HCT116 (cell line): Measurements from ENCODE around the gene SLC35F3. TPM values are rescaled to one million over a fixed set of nuclear protein-coding genes. Genes with fewer than 3 reads are reported as not detected.

Experiments used
- ATAC-seq: fragments of 200-7000 bp; cut with Tn5 transposase; 2 replicates; pipeline ENCODE4 v1.9.1; 2020; ENCODE audit warnings: mild to moderate bottlenecking, moderate library complexity
- BruUV-seq: library from RNA; stranded (reverse); fragments of 400-500 nt; replicated peaks from 2 replicates; lab custom pipeline; 2021; lab: Mats Ljungman, UMichigan
- CTCF ChIA-PET: fragments of 300-600 bp; sonication (Branson Sonifier 250); formaldehyde crosslinking; loops from one replicate; lab custom pipeline; 2021; ENCODE audit warnings: antibody characterized with exemption; lab: Charles Lee
- POLR2A ChIA-PET: fragments of 300-600, 350-600 bp; sonication (Branson Sonifier 250); formaldehyde crosslinking; loops from one replicate; lab custom pipeline; 2021; ENCODE audit warnings: antibody characterized with exemption; lab: Charles Lee
- RAD21 ChIA-PET, 2 experiments: fragments of 300-600 bp; sonication (Branson Sonifier 250); formaldehyde crosslinking; loops; one replicate each; lab custom pipeline; 2023; ENCODE audit warnings: low total read pairs in 2 of 2; ENCODE audit not compliant: uncharacterized antibody in 2 of 2, unreplicated experiment in 2 of 2, low non-redundant PET in 1 of 2; lab: Charles Lee
- DNase-seq: peaks from one replicate; pipeline ENCODE4 v3.0.0-alpha.2; 2010; ENCODE audit warnings: low read depth, low spot score
- H2AFZ ChIP-seq: fragments of 200-600 bp; shearing (Covaris generic), sonication (generic); 2 replicates; pipeline ENCODE4 v1.6.1; 2017; ENCODE audit warnings: low read depth, mixed run types, mixed read lengths, antibody characterized with exemption, low read length; ENCODE audit not compliant: poor library complexity, severe bottlenecking
- H3K27ac ChIP-seq: 2 replicates; pipeline ENCODE4 v1.5.1; 2012; ENCODE audit warnings: low read depth, low read length
- H3K27me3 ChIP-seq: fragments of 200-600 bp; sonication (generic); 2 replicates; pipeline ENCODE4 v1.6.1; 2016; ENCODE audit warnings: mixed run types, low read length, mixed read lengths; ENCODE audit not compliant: insufficient read depth
- H3K36me3 ChIP-seq, 2 experiments: fragments of 200-500 bp in 1 of 2; fragments of 200-600 bp in 1 of 2; sonication (Bioruptor generic) in 1 of 2; sonication (generic) in 1 of 2; 2 replicates each; pipeline versions ENCODE4 v1.5.1 to v1.6.1; 2014 to 2016; ENCODE audit warnings: low read length in 2 of 2, inconsistent platforms in 1 of 2, mixed read lengths in 1 of 2, mixed run types in 1 of 2; ENCODE audit not compliant: insufficient read depth in 2 of 2, control insufficient read depth in 1 of 2
- H3K4me1 ChIP-seq, 2 experiments: fragments of 200-600 bp in 1 of 2; sonication (generic) in 1 of 2; 2 replicates each; pipeline versions ENCODE4 v1.5.1 to v1.6.1; 2012 to 2017; ENCODE audit warnings: low read length in 2 of 2, inconsistent platforms in 1 of 2, mild to moderate bottlenecking in 1 of 2, mixed read lengths in 1 of 2, mixed run types in 1 of 2, moderate library complexity in 1 of 2; ENCODE audit not compliant: insufficient read depth in 2 of 2, control insufficient read depth in 1 of 2
- H3K4me2 ChIP-seq: fragments of 200-600 bp; sonication (generic); 2 replicates; pipeline ENCODE4 v1.6.1; 2017; ENCODE audit warnings: mixed run types, low read length, mixed read lengths
- H3K4me3 ChIP-seq, 2 experiments: fragments of 200-600 bp in 1 of 2; sonication (generic) in 1 of 2; replicated peaks in 1 of 2; 2 replicates each; pipeline ENCODE4 v1.5.1; 2011 to 2016; ENCODE audit warnings: low read length in 2 of 2, control low read depth in 1 of 2, low read depth in 1 of 2, mild to moderate bottlenecking in 1 of 2, mixed read lengths in 1 of 2, mixed run types in 1 of 2
- H3K79me2 ChIP-seq: fragments of 200-600 bp; sonication (generic); 2 replicates; pipeline ENCODE4 v1.6.1; 2017; ENCODE audit warnings: mild to moderate bottlenecking, mixed run types, low read length, moderate library complexity, mixed read lengths; ENCODE audit not compliant: insufficient read depth
- H3K9ac ChIP-seq: fragments of 200-600 bp; sonication (generic); 2 replicates; pipeline ENCODE4 v1.6.1; 2016; ENCODE audit warnings: low read length, mixed read lengths
- H3K9me2 ChIP-seq: fragments of 200-600 bp; sonication (generic), shearing (Covaris generic); 2 replicates; pipeline ENCODE4 v1.6.1; 2017; ENCODE audit warnings: mixed run types, mild to moderate bottlenecking, moderate library complexity; ENCODE audit not compliant: insufficient read depth
- H3K9me3 ChIP-seq, 2 experiments: fragments of 200-500 bp in 1 of 2; fragments of 200-600 bp in 1 of 2; sonication (Bioruptor generic) in 1 of 2; sonication (generic) in 1 of 2; 2 replicates each; pipeline ENCODE4 v1.6.1; 2014 to 2017; ENCODE audit warnings: low read length in 2 of 2, mixed read lengths in 2 of 2, inconsistent platforms in 1 of 2, low read depth in 1 of 2, mild to moderate bottlenecking in 1 of 2, mixed run types in 1 of 2, moderate library complexity in 1 of 2; ENCODE audit not compliant: control insufficient read depth in 1 of 2, insufficient read depth in 1 of 2
- H4K20me1 ChIP-seq: fragments of 200-600 bp; sonication (generic), shearing (Covaris generic); 2 replicates; pipeline ENCODE4 v1.6.1; 2017; ENCODE audit warnings: mixed run types, mild to moderate bottlenecking, moderate library complexity; ENCODE audit not compliant: insufficient read depth
- ATF3 ChIP-seq: IDR thresholded peaks from 2 replicates; pipeline ENCODE4 v1.6.1; 2012
- CBX3 ChIP-seq: IDR thresholded peaks from 2 replicates; pipeline ENCODE4 v1.6.1; 2012; ENCODE audit warnings: low read depth
- CEBPB ChIP-seq: IDR thresholded peaks from 2 replicates; pipeline ENCODE4 v1.6.1; 2012; ENCODE audit warnings: low read depth
- CTCF ChIP-seq, 3 experiments: fragments of 200-600 bp in 1 of 3; sonication (generic) in 1 of 3; IDR thresholded peaks in 2 of 3; conservative IDR thresholded peaks in 1 of 3; 2 replicates each; pipeline ENCODE4 v1.5.1; 2012 to 2017; ENCODE audit warnings: low read depth in 2 of 3, low read length in 2 of 3, antibody characterized with exemption in 1 of 3, borderline replicate concordance in 1 of 3, control low read depth in 1 of 3, mild to moderate bottlenecking in 1 of 3, mixed read lengths in 1 of 3, mixed run types in 1 of 3, moderate library complexity in 1 of 3; ENCODE audit not compliant: insufficient read depth in 1 of 3
- EGR1 ChIP-seq: IDR thresholded peaks from 2 replicates; pipeline ENCODE4 v1.6.1; 2012; ENCODE audit warnings: low read depth
- ELF1 ChIP-seq: IDR thresholded peaks from 2 replicates; pipeline ENCODE4 v1.6.1; 2012; ENCODE audit warnings: low read depth, borderline replicate concordance
- EZH2 ChIP-seq: fragments of 200-600 bp; sonication (generic); IDR thresholded peaks from 2 replicates; pipeline ENCODE4 v1.6.1; 2017; ENCODE audit warnings: antibody characterized with exemption, mixed run types
- EZH2phosphoT487 ChIP-seq: fragments of 200-600 bp; IDR thresholded peaks from 2 replicates; pipeline ENCODE4 v1.6.1; 2018; ENCODE audit warnings: antibody characterized with exemption, borderline replicate concordance
- MAX ChIP-seq: IDR thresholded peaks from 2 replicates; pipeline ENCODE4 v1.6.1; 2012
- POLR2AphosphoS5 ChIP-seq: IDR thresholded peaks from 2 replicates; pipeline ENCODE4 v1.6.1; 2011; ENCODE audit warnings: mild to moderate bottlenecking, low read depth, low read length, moderate library complexity
- SIN3A ChIP-seq: IDR thresholded peaks from 2 replicates; pipeline ENCODE4 v1.6.1; 2012; ENCODE audit warnings: low read depth
- SP1 ChIP-seq: IDR thresholded peaks from 2 replicates; pipeline ENCODE4 v1.6.1; 2012; ENCODE audit warnings: low read depth
- SRF ChIP-seq: IDR thresholded peaks from 2 replicates; pipeline ENCODE4 v1.6.1; 2012; ENCODE audit warnings: low read depth
- YY1 ChIP-seq: IDR thresholded peaks from 2 replicates; pipeline ENCODE4 v1.6.1; 2011; ENCODE audit warnings: low read length, low read depth, moderate library complexity, mild to moderate bottlenecking; ENCODE audit not compliant: insufficient replicate concordance; ENCODE audit errors: extremely low read depth
- intact Hi-C: fragments of 100-400 bp; cut with micrococcal nuclease; formaldehyde crosslinking; loops from 2 replicates; pipeline ENCODE4 v1.10.0; 2022
- total RNA-seq: library from RNA; stranded (reverse); gene quantifications from one replicate; pipeline ENCODE4 v1.2.1, GENCODE V29; 2021; ENCODE audit not compliant: unreplicated experiment

Gene SLC35F3
- total RNA-seq, 1 experiment from 2014 or later = 6.4 TPM

GRCh38 chr1:234188454-234188792 lies 283.9 kb downstream of the SLC35F3 start:
- H3K27ac ChIP-seq = no peak overlapping the region
- peaks cover 5% of the 10 kb centered on the region; the same call in 1 of the 2 replicates for H4K20me1 ChIP-seq
- POLR2A ChIA-PET = no interaction called here
- TF ChIP-seq CTCF (IDR thresholded peaks at IDR 0.05 in 2 of 3, conservative IDR thresholded peaks at IDR 0.05 in 1 of 3; ENCODE audit: borderline replicate concordance in 1 of 3, insufficient read depth in 1 of 3, low read depth in 2 of 3, low read length in 2 of 3) (peak; percentile 4 to 60 (median 56); a peak in 4 of 6 replicates), EZH2 (no peak), CEBPB (no peak)
- TF ChIP-seq, all 23 proteins: peak for 1
- no TSS peak for BruUV-seq
- Histone ChIP-seq H3K4me2 (peak overlapping the region; percentile 11; the same call in 1 of the 2 replicates), H3K27me3 (no peaks in the 10 kb centered on the region), H3K79me2 (no peaks in the 10 kb centered on the region), H3K4me1 (peaks cover 20 to 34% of the 10 kb centered on the region in 2 experiments), H3K9ac (no peak overlapping the region), H3K9me2 (no peaks in the 10 kb centered on the region), H2AFZ (no peak overlapping the region), H3K9me3 (no peaks in the 10 kb centered on the region), H3K4me3 (no peak overlapping the region), H3K36me3 (no peaks in the 10 kb centered on the region)
- peak; percentile 16 for DNase-seq
- ChIA-PET CTCF (interaction anchor here (1.0 kb wide), 1 partner anchor 16 kb away, joined by 3 read pairs; no protein-coding TSS in a partner anchor), RAD21 (no interaction called here)
- peak; percentile 39 for ATAC-seq
- intact Hi-C loops = no loop called here

GRCh38 chr1:234197839-234198238 lies 293.4 kb downstream of the SLC35F3 start:
- Histone ChIP-seq H3K27ac (no peak overlapping the region), H3K4me1 (peaks cover 0 to under 1% of the 10 kb centered on the region in 2 experiments; a peak in 1 of 4 replicates), H4K20me1 (no peaks in the 10 kb centered on the region), H3K9me2 (no peaks in the 10 kb centered on the region), H3K79me2 (no peaks in the 10 kb centered on the region), H3K4me2 (no peak overlapping the region), H3K9ac (no peak overlapping the region), H3K27me3 (no peaks in the 10 kb centered on the region), H3K4me3 (no peak overlapping the region), H2AFZ (no peak overlapping the region), H3K36me3 (no peaks in the 10 kb centered on the region), H3K9me3 (peaks cover 0 to 5% of the 10 kb centered on the region in 2 experiments; a peak in 1 of 4 replicates)
- POLR2A ChIA-PET = no interaction called here
- BruUV-seq = no TSS peak
- intact Hi-C loops = no loop called here
- ATAC-seq (no peak), DNase-seq (no peak)
- CTCF ChIA-PET = no interaction called here
- RAD21 ChIA-PET = no interaction called here
- no peak for TF ChIP-seq EGR1
- TF ChIP-seq ATF3 = no peak
- no peak for TF ChIP-seq YY1
- no peak for TF ChIP-seq CBX3
- TF ChIP-seq SRF = no peak
- no peak for TF ChIP-seq EZH2phosphoT487
- no peak for TF ChIP-seq MAX
- no peak for TF ChIP-seq POLR2AphosphoS5
- TF ChIP-seq SP1 = no peak
- TF ChIP-seq ELF1 = no peak
- no peak for TF ChIP-seq SIN3A
- TF ChIP-seq CTCF (IDR thresholded peaks at IDR 0.05 in 2 of 3, conservative IDR thresholded peaks at IDR 0.05 in 1 of 3; ENCODE audit: borderline replicate concordance in 1 of 3, insufficient read depth in 1 of 3, low read depth in 2 of 3, low read length in 2 of 3) = no peak
